Right cardiac atrium (tissue), 5 donors: ENCODE results near the gene SCNM1. TPM values are rescaled to one million over a fixed set of nuclear protein-coding genes. Genes with fewer than 3 reads are reported as not detected.

Source experiments
- ATAC-seq, 2 donors: fragments of 200-7000 bp; cut with Tn5 transposase; one replicate each; pipeline versions ENCODE4 v1.8.0 to v1.9.1; 2020; ENCODE audit warnings: moderate library complexity in 2 of 2, mild to moderate bottlenecking in 1 of 2
- DNase-seq, 3 donors: peaks; one replicate each; pipeline ENCODE4 v3.0.0-alpha.2; 2020
- H3K27ac ChIP-seq: one replicate; pipeline ENCODE4 v1.5.1; 2013; ENCODE audit warnings: mild to moderate bottlenecking, low read length, control low read depth, moderate library complexity
- H3K27me3 ChIP-seq: one replicate; pipeline ENCODE4 v1.6.1; 2013; ENCODE audit not compliant: control insufficient read depth, insufficient read depth
- H3K4me1 ChIP-seq: one replicate; pipeline ENCODE4 v1.6.1; 2013; ENCODE audit warnings: low read length; ENCODE audit not compliant: control insufficient read depth, insufficient read depth
- H3K4me3 ChIP-seq: one replicate; pipeline ENCODE4 v1.5.1; 2013; ENCODE audit warnings: low read length, control low read depth
- H3K9me3 ChIP-seq: one replicate; pipeline ENCODE4 v1.6.1; 2013; ENCODE audit warnings: low read length; ENCODE audit not compliant: control insufficient read depth
- WGBS: extraction: QIAGEN DNeasy Blood & Tissue Kit; methylation state at CpG from one replicate; pipeline ENCODE4 v1.1.7; 2013; 5-methylcytosine and 5-hydroxymethylcytosine counted together
- intact Hi-C, 4 donors: fragments of 100-400 bp; cut with DNase I; formaldehyde crosslinking; loops; one replicate each; pipeline versions ENCODE4 v1.11.0 to v1.14.0; 2022 to 2023
- polyA plus RNA-seq: library from polyadenylated mRNA; stranded (reverse); fragments of 200-250 nt; gene quantifications from one replicate; pipeline ENCODE4 v1.2.3, GENCODE V29; 2013
- total RNA-seq, 4 donors: library from RNA; stranded (reverse); fragmentation: NEBNext Ultra II Directional; extraction: Animal tissue kit (Norgen Biotek cat#: 25700); gene quantifications; one replicate each; pipeline ENCODE4 v1.2.1, GENCODE V29; 2021
- donor health status: healthy with polysubstance abuse.
- donor health status: DM: no; HTN: yes; CAD: no.
- donor health status: DM: no; HTN: no; CAD: no.
- donor health status: DM: no; HTN: yes; CAD: no; lungs with severe emphysema.
- donor health status: DM: yes; HTN: yes; CAD: no.

The SCNM1 gene
- total and polyA plus RNA-seq, 5 donors, result 18.3 to 25.6 (median 23.7) TPM

DNA sequence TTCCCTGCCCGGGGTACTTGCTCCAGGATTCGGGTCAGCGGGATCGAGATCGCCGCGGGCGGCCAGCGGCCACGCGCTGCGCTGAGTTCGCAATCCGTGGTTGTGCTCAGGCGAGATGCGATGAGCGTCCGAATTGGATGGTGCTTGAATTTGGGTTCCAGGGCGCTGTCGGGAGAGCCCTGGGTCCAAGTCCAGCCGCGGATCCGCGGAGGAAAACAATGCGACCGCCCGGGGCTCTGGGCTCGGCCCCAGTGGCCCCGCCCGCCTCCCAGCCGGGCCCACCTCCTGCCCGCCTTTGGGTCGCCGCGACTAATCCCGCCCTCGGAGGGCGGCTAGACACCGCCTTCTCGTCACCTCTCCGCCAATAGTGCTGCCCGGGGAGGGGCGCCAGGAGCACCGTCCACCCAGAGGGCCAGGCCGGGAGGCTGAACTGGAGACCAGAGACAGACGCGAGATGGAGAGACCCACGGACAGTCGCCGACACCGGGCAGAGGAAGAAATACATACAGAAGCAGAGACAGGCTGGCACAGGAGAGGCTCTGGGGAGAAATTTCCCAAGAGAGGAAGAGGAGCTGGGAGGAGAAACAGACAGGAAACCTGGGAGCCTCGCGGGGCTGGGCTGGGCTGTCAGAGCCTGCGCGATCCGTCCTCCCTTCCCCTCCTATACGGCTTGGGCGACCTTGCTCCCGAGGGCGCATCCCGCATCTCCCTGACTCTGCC, 19.4 kb upstream of the SCNM1 start, which contains the start of gene SEMA6C:
SEMA6C (minus strand) TSS at position 220 of the 720 bp plus-strand sequence. CDS start 4,010 bp downstream, outside the sequence.
- peak within 1 kb of the TSS; percentile 95 for H3K27ac ChIP-seq
- ATAC-seq (peak; percentile 97), DNase-seq (peak; percentile 97 to 99 (median 98))
- H3K4me1 ChIP-seq, result peaks cover 19% of the 10 kb centered on the region
- intact Hi-C loops, result no loop called here
- peak within 1 kb of the TSS; percentile 74 for H3K4me3 ChIP-seq
- whole genome bisulfite sequencing, result under 1% methylated on average over 61 of the region's 61 CpGs
- no peaks in the 10 kb centered on the region for H3K9me3 ChIP-seq
- H3K27me3 ChIP-seq, result no peaks in the 10 kb centered on the region

- Histone ChIP-seq H3K9me3 (no peaks in the 10 kb centered on the region), H3K4me1 (peaks cover 19% of the 10 kb centered on the region), H3K27me3 (no peaks in the 10 kb centered on the region), H3K27ac (peak overlapping the region; percentile 89), H3K4me3 (peak overlapping the region; percentile 74)
- ATAC-seq, result no peak
- intact Hi-C loops, result no loop called here
- 7% methylated on average over 7 of the region's 7 CpGs for WGBS
- DNase-seq, result no peak
Measured at GRCh38 chr1:151147132-151147503, 18.8 kb upstream of the SCNM1 start.

DNA sequence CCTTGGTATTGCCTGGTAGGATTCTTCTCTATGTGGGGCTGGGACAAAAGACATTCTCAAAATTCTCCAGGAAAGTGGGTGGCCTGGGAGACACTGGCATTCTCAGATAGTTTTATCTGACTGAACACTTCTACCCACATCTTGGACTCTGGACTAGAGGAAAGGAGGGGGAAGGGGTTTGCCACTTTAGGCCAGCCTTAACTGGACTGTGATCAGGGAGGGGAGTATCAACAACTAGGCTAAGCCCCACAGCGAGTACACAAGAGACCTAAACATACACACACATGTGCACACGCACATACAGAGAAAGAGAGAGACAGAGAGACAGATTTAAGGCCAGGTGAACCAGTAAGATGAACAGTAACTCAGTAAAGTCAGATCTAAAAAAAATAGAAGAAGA, 18.3 kb upstream of the SCNM1 start:
- Histone ChIP-seq H3K4me1 (peaks cover 17% of the 10 kb centered on the region), H3K4me3 (no peak overlapping the region), H3K9me3 (no peaks in the 10 kb centered on the region), H3K27ac (peak overlapping the region; percentile 89), H3K27me3 (no peaks in the 10 kb centered on the region)
- DNase-seq (no peak), ATAC-seq (no peak)
- intact Hi-C loops, result no loop called here
- WGBS, result 94% methylated on average over 2 of the region's 2 CpGs

DNA sequence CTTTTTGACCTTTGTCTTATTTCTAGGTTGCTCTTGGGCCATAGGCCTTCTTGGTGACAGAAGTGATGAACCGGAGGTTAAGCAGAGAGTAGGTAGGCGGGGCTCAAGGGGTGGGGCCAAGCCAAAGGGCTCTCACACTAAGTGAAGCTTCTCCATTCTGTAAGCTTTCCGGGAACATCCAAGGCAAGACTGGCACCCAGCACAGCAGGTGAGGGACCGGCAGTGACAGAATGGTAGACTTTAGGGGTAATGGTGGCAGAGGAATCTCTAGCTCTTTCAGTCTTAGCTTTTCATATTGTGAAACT, 9.5 kb upstream of the SCNM1 start, which contains the start of gene TNFAIP8L2:
TNFAIP8L2 (plus strand) TSS at position 135 of the 305 bp plus-strand sequence. CDS start 2,049 bp downstream, outside the sequence.
- intact Hi-C loops, result loop anchor here (2.0 to 10.0 kb wide), 3 partner anchors 52 to 59 kb away; no protein-coding TSS in a partner anchor
- Histone ChIP-seq H3K27me3 (no peaks in the 10 kb centered on the region), H3K9me3 (no peaks in the 10 kb centered on the region), H3K27ac (peak within 1 kb of the TSS; percentile 15), H3K4me3 (peak within 1 kb of the TSS; percentile 27), H3K4me1 (no peaks in the 10 kb centered on the region)
- ATAC-seq, result peak; percentile 50 to 60
- DNase-seq, result peak; percentile 51 to 84 (median 84)
- WGBS, result 64% methylated on average over 4 of the region's 4 CpGs

DNA sequence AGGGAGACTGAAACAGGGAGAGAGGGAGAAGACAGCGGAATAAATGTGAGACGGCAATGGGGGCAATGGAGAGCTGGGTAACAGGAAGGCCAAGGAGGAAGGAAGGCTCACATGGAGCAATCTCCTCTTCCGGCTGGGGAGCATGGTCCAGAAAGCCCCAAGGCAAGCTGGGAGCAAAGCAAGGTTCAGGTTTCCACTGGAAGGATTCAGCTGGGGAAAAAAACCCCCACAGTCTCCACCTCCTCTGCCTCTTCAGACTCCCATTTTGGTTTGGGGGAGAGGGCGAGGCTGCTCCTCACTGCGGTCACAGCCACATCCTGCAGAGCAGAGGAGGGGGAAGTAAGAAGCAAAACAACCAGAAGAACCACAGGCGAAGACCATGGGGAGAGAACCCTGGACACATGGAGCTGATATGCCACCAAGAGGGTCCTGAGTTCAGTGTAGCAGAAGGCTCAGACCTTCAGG, 8.8 kb upstream of the SCNM1 start:
- DNase-seq, result peak in 1 of 3 donors; percentile 59
- WGBS, result 71% methylated on average over 6 of the region's 6 CpGs
- no peaks in the 10 kb centered on the region for H3K4me1 ChIP-seq
- peak overlapping the region; percentile 27 for H3K4me3 ChIP-seq
- no peaks in the 10 kb centered on the region for H3K9me3 ChIP-seq
- intact Hi-C loops, result loop anchor here (2.0 to 10.0 kb wide), 3 partner anchors 52 to 60 kb away; no protein-coding TSS in a partner anchor
- no peaks in the 10 kb centered on the region for H3K27me3 ChIP-seq
- H3K27ac ChIP-seq, result peak overlapping the region; percentile 15
- ATAC-seq, result peak; percentile 22 to 30

GRCh38 chr1:151158326-151158725, 7.6 kb upstream of the SCNM1 start:
- WGBS, result 74% methylated on average over 5 of the region's 5 CpGs
- intact Hi-C loops, result loop anchor here in 2 of 4 donors (5.0 to 10.0 kb wide), 2 partner anchors 54 to 61 kb away; no protein-coding TSS in a partner anchor
- ATAC-seq (no peak), DNase-seq (peak in 1 of 3 donors; percentile 26)
- H3K27ac ChIP-seq, result no peak overlapping the region
- H3K4me3 ChIP-seq, result no peak overlapping the region
- no peaks in the 10 kb centered on the region for H3K9me3 ChIP-seq
- H3K4me1 ChIP-seq, result no peaks in the 10 kb centered on the region
- H3K27me3 ChIP-seq, result no peaks in the 10 kb centered on the region

GRCh38 chr1:151158751-151159251, 7.1 kb upstream of the SCNM1 start:
- H3K4me3 ChIP-seq, result no peak overlapping the region
- DNase-seq (peak in 1 of 3 donors; percentile 64), ATAC-seq (peak; percentile 6 to 7)
- no peak overlapping the region for H3K27ac ChIP-seq
- no peaks in the 10 kb centered on the region for H3K4me1 ChIP-seq
- WGBS, result 77% methylated on average over 22 of the region's 22 CpGs
- H3K9me3 ChIP-seq, result no peaks in the 10 kb centered on the region
- no peaks in the 10 kb centered on the region for H3K27me3 ChIP-seq
- intact Hi-C loops, result loop anchor here in 2 of 4 donors (5.0 to 10.0 kb wide), 2 partner anchors 54 to 62 kb away; no protein-coding TSS in a partner anchor

GRCh38 chr1:151159373-151159772, 6.6 kb upstream of the SCNM1 start:
- intact Hi-C loops, result loop anchor here in 2 of 4 donors (5.0 to 10.0 kb wide), 2 partner anchors 55 to 62 kb away; no protein-coding TSS in a partner anchor
- ATAC-seq (no peak), DNase-seq (no peak)
- no peaks in the 10 kb centered on the region for H3K9me3 ChIP-seq
- no peak overlapping the region for H3K27ac ChIP-seq
- H3K4me1 ChIP-seq, result no peaks in the 10 kb centered on the region
- no peaks in the 10 kb centered on the region for H3K27me3 ChIP-seq
- H3K4me3 ChIP-seq, result no peak overlapping the region

GRCh38 chr1:151164732-151165280, 1.1 kb upstream of the SCNM1 start:
- peaks cover 7% of the 10 kb centered on the region for H3K4me1 ChIP-seq
- no peaks in the 10 kb centered on the region for H3K9me3 ChIP-seq
- no peaks in the 10 kb centered on the region for H3K27me3 ChIP-seq
- intact Hi-C loops, result no loop called here
- peak overlapping the region; percentile 98 for H3K27ac ChIP-seq
- DNase-seq (no peak), ATAC-seq (peak; percentile 20 to 30)
- peak overlapping the region; percentile 98 for H3K4me3 ChIP-seq
- 24% methylated on average over 11 of the region's 11 CpGs for WGBS

GRCh38 chr1:151165281-151165737, 635 bp upstream of the SCNM1 start:
- Histone ChIP-seq H3K27me3 (no peaks in the 10 kb centered on the region), H3K4me3 (peak overlapping the region; percentile 98), H3K27ac (peak overlapping the region; percentile 98), H3K9me3 (no peaks in the 10 kb centered on the region), H3K4me1 (peaks cover 7% of the 10 kb centered on the region)
- DNase-seq (peak; percentile 65 to 83 (median 79)), ATAC-seq (peak; percentile 72 to 78)
- intact Hi-C loops, result no loop called here
- WGBS, result 5% methylated on average over 15 of the region's 15 CpGs

DNA sequence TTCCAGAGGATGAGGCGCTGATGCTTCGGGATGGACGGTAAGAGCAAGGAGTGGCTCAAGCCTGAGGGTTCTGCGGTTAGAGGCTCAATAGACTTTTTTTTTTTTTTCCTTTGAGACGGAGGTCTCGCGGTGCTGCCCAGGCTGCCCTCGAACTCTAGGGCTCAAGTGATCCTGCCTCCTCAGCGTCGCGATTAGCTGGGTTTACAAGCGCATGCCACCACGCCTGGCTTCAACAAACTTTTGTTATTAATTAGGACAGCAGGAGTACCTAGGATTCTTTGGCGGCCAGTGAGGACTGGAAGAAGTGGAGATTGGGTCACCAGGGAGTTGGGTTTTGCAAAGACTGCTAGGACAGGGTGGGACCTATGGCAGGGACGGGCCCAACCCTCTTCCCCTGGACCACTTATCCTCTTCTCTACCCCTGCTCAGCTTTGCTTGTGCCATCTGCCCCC, 587 bp downstream of the SCNM1 start:
- Histone ChIP-seq H3K27ac (no peak overlapping the region), H3K4me1 (peaks cover 7% of the 10 kb centered on the region), H3K9me3 (no peaks in the 10 kb centered on the region), H3K27me3 (no peaks in the 10 kb centered on the region), H3K4me3 (peak overlapping the region; percentile 98)
- intact Hi-C loops, result no loop called here
- DNase-seq (peak in 1 of 3 donors; percentile 50), ATAC-seq (no peak)
- 4% methylated on average over 15 of the region's 15 CpGs for WGBS
